ENCODE data around the gene ZBTB17. TPM values are rescaled to one million over a fixed set of nuclear protein-coding genes. Genes with fewer than 3 reads are reported as not detected.

The ZBTB17 gene
- total RNA-seq, 2 donors from 2014 or later: 28.2 to 50.8 TPM

DNA sequence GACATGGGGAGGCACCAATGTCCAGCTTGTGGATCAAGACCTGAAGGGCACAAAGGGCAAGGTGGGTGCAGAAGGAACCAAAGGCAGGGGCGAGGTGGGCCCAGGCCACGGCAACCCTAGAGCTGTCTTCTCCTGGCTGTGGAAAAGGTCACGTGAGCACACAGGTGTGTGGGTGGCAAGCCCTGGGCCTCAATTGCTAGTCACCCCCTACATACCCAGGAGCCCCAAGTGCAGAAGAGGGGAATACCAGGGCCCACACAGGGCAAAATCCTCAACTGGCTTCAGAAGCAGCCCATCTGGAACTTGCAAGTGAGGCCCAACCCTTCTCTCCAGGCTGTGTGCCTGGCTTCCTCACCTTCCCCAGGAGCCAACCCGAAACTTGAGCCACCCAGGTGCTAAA, 25.6 kb downstream of the ZBTB17 start:
- H3K27ac ChIP-seq: peak overlapping the region; percentile 71 to 76
- no peaks in the 10 kb centered on the region for H3K9me3 ChIP-seq
- H3K4me3 ChIP-seq: no peak overlapping the region
- no peaks in the 10 kb centered on the region for H3K27me3 ChIP-seq (replicated peaks; ENCODE audit: insufficient read depth)
- WGBS: 94% methylated on average over 4 of the region's 4 CpGs
- TF ChIP-seq POLR2AphosphoS5 (IDR thresholded peaks at IDR 0.05) (no peak), POLR2A (IDR thresholded peaks at IDR 0.05) (no peak)
- no peak for DNase-seq (ENCODE audit: low spot score)
- peaks cover 9% of the 10 kb centered on the region for H3K4me1 ChIP-seq (replicated peaks)
- H3K36me3 ChIP-seq: peaks cover 0 to 11% of the 10 kb centered on the region in 2 donors
- intact Hi-C loops (cut with DNase I): loop anchor here (5.0 kb wide), 2 partner anchors 103 to 118 kb away; partner anchors contain the start of gene SPEN

DNA sequence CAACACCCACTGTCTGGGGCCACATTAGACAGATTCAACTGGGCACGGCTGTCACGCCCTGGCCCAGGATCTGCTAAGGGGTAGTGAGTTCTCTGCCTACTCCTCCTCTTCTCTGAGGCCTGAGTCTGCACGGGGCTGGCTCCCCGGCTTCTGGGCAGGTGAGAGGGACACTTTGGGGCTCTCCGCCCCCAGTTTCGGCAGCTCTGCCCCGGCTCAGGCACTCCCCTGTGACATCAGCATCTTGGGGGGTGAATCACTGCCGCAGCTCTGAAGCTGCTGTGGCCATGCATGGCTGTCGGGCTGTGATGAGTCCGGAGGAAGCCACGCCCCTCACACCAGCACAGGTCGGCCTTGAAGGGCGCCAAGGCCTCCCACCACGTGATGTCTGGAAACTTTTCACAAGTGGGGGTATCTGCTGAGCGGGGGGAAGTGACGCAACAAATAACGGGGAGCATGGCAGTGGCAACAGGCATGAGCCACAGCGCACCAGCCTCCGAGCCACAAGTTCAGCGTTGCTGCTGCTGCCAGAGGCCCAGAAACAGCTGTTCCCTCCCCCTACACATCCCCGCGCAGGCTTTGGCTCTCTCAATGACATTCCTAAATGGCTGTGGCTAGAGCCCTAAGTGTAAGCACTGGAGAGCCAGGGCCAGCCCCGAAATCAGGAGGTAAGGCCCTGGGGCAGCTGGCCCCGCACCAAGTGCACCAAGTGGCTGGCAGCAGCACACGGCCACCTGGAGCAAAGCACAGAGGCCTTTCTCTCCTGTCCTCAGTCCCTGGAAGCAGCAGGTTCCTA, 26.3 kb downstream of the ZBTB17 start:
- peak; percentile 86 for TF ChIP-seq POLR2AphosphoS5 (IDR thresholded peaks at IDR 0.05)
- no peak for TF ChIP-seq POLR2A (IDR thresholded peaks at IDR 0.05)
- intact Hi-C loops (cut with DNase I): loop anchor here (5.0 kb wide), 3 partner anchors 62 to 117 kb away; partner anchors contain the start of gene SPEN
- Histone ChIP-seq H3K27me3 (replicated peaks; ENCODE audit: insufficient read depth) (no peaks in the 10 kb centered on the region), H3K27ac (peak overlapping the region; percentile 71 to 76), H3K9me3 (no peaks in the 10 kb centered on the region), H3K4me1 (replicated peaks) (peaks cover 9% of the 10 kb centered on the region), H3K4me3 (no peak overlapping the region), H3K36me3 (peaks cover 4 to 17% of the 10 kb centered on the region in 2 donors)
- DNase-seq (ENCODE audit: low spot score): peak; percentile 72
- WGBS: 17% methylated on average over 23 of the region's 25 CpGs

- Histone ChIP-seq H3K4me3 (no peak overlapping the region), H3K27me3 (replicated peaks; ENCODE audit: insufficient read depth) (no peaks in the 10 kb centered on the region), H3K27ac (peak overlapping the region; percentile 71 to 76), H3K36me3 (peaks cover 8 to 25% of the 10 kb centered on the region in 2 donors), H3K4me1 (replicated peaks) (peaks cover 9% of the 10 kb centered on the region), H3K9me3 (no peaks in the 10 kb centered on the region)
- no peak for DNase-seq (ENCODE audit: low spot score)
- intact Hi-C loops (cut with DNase I): loop anchor here (5.0 kb wide), 1 partner anchor 62 kb away; no protein-coding TSS in a partner anchor
- no peak for TF ChIP-seq POLR2A (IDR thresholded peaks at IDR 0.05)
- TF ChIP-seq, protein P1, sequence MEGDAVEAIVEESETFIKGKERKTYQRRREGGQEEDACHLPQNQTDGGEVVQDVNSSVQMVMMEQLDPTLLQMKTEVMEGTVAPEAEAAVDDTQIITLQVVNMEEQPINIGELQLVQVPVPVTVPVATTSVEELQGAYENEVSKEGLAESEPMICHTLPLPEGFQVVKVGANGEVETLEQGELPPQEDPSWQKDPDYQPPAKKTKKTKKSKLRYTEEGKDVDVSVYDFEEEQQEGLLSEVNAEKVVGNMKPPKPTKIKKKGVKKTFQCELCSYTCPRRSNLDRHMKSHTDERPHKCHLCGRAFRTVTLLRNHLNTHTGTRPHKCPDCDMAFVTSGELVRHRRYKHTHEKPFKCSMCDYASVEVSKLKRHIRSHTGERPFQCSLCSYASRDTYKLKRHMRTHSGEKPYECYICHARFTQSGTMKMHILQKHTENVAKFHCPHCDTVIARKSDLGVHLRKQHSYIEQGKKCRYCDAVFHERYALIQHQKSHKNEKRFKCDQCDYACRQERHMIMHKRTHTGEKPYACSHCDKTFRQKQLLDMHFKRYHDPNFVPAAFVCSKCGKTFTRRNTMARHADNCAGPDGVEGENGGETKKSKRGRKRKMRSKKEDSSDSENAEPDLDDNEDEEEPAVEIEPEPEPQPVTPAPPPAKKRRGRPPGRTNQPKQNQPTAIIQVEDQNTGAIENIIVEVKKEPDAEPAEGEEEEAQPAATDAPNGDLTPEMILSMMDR (IDR thresholded peaks at IDR 0.05): no peak
- TF ChIP-seq POLR2AphosphoS5 (IDR thresholded peaks at IDR 0.05): no peak
- WGBS: 48% methylated on average over 15 of the region's 15 CpGs
Observed at GRCh38 chr1:15948595-15949452, 27.1 kb downstream of the ZBTB17 start.

DNA sequence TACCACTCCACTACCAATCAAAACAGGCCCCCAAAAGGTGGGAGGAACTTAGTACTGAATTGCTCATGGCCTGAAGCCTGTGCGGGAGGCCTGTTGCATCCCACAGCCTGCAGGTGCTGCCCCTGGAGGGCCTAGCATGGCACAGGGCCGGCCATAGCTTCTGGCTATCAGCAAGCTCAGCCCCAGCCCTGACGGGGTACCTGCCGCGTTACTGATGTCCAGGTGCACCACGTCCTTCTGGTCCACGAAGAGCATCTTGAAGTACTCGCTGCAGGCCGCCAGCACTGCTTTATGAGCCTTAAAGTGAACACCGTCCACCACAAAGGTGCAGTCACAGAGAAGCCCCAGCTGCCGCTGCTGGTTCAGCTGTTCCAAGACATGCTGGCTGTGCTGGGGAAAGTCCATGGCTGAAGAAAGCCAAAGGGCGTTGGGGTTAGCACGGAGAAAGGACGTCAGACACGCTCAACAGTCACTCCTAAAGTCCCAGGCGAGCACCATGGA, 27.8 kb downstream of the ZBTB17 start:
- intact Hi-C loops (cut with DNase I): loop anchor here (5.0 kb wide), 1 partner anchor 61 kb away; no protein-coding TSS in a partner anchor
- peaks cover 9% of the 10 kb centered on the region for H3K4me1 ChIP-seq (replicated peaks)
- peak overlapping the region; percentile 71 to 76 for H3K27ac ChIP-seq
- H3K27me3 ChIP-seq (replicated peaks; ENCODE audit: insufficient read depth): no peaks in the 10 kb centered on the region
- no peaks in the 10 kb centered on the region for H3K9me3 ChIP-seq
- no peak for DNase-seq (ENCODE audit: low spot score)
- 81% methylated on average over 16 of the region's 16 CpGs for WGBS
- TF ChIP-seq POLR2A (IDR thresholded peaks at IDR 0.05) (no peak), POLR2AphosphoS5 (IDR thresholded peaks at IDR 0.05) (no peak)
- TF ChIP-seq, protein P1 (IDR thresholded peaks at IDR 0.05): no peak
- H3K36me3 ChIP-seq: peaks cover 10 to 27% of the 10 kb centered on the region in 2 donors
- H3K4me3 ChIP-seq: no peak overlapping the region

GRCh38 chr1:15947382-15948090, 28.4 kb downstream of the ZBTB17 start:
- no peak for DNase-seq (ENCODE audit: low spot score)
- TF ChIP-seq, protein P1 (IDR thresholded peaks at IDR 0.05): no peak
- TF ChIP-seq POLR2A (IDR thresholded peaks at IDR 0.05): no peak
- TF ChIP-seq POLR2AphosphoS5 (IDR thresholded peaks at IDR 0.05): no peak
- intact Hi-C loops (cut with DNase I): loop anchor here (5.0 kb wide), 1 partner anchor 60 kb away; no protein-coding TSS in a partner anchor
- Histone ChIP-seq H3K4me1 (replicated peaks) (peaks cover 9% of the 10 kb centered on the region), H3K36me3 (peaks cover 13 to 27% of the 10 kb centered on the region in 2 donors), H3K9me3 (no peaks in the 10 kb centered on the region), H3K27me3 (replicated peaks; ENCODE audit: insufficient read depth) (no peaks in the 10 kb centered on the region), H3K4me3 (no peak overlapping the region), H3K27ac (peak overlapping the region in 1 of 2 donors; percentile 76)
- WGBS: 89% methylated on average over 10 of the region's 10 CpGs

Measured in prostate gland (tissue), 2 donors.